HUES6 (cell line): ENCODE data around the gene CHCHD1.
"Not testable (repeated sequence)": the region's sequence is repeated elsewhere in the genome, so short reads cannot be mapped to it uniquely, and the experiment has no call there.

Experiments used
- H3K27ac ChIP-seq: 2 replicates; pipeline ENCODE4 v1.7.0; 2013; ENCODE audit warnings: low read depth, mild to moderate bottlenecking, low read length, inconsistent platforms
- H3K27me3 ChIP-seq: 2 replicates; pipeline ENCODE4 v1.6.1; 2013; ENCODE audit warnings: low read length; ENCODE audit not compliant: control insufficient read depth, insufficient read depth
- H3K36me3 ChIP-seq: 2 replicates; pipeline ENCODE4 v1.6.1; 2013; ENCODE audit warnings: low read length; ENCODE audit not compliant: control insufficient read depth, insufficient read depth
- H3K4me1 ChIP-seq: 2 replicates; pipeline ENCODE4 v1.6.1; 2013; ENCODE audit warnings: low read length; ENCODE audit not compliant: control insufficient read depth, insufficient read depth
- H3K4me3 ChIP-seq: 2 replicates; pipeline ENCODE4 v1.5.1; 2013; ENCODE audit warnings: low read depth, low read length
- H3K9ac ChIP-seq: one replicate; pipeline ENCODE4 v1.6.1; 2013; ENCODE audit warnings: mild to moderate bottlenecking, low read length
- H3K9me3 ChIP-seq: 2 replicates; pipeline ENCODE4 v1.6.1; 2013; ENCODE audit warnings: low read depth, low read length; ENCODE audit not compliant: control insufficient read depth, insufficient read depth

The CHCHD1 gene

GRCh38 chr10:73827346-73828089, 45.7 kb downstream of the CHCHD1 start:
- H3K36me3 ChIP-seq = peaks cover 43% of the 10 kb centered on the region
- H3K4me3 ChIP-seq = no peak overlapping the region
- H3K27ac ChIP-seq = no peak overlapping the region

GRCh38 chr10:73828161-73828560, 46.3 kb downstream of the CHCHD1 start:
- Histone ChIP-seq H3K9ac (no peak overlapping the region), H3K4me3 (no peak overlapping the region), H3K4me1 (no peaks in the 10 kb centered on the region), H3K36me3 (peaks cover 43% of the 10 kb centered on the region), H3K9me3 (no peaks in the 10 kb centered on the region), H3K27ac (no peak overlapping the region), H3K27me3 (no peaks in the 10 kb centered on the region)

More at GRCh38 chr10:73827346-73828089, 45.7 kb downstream of the CHCHD1 start:
- Histone ChIP-seq H3K27me3 (no peaks in the 10 kb centered on the region), H3K9ac (no peak overlapping the region), H3K9me3 (no peaks in the 10 kb centered on the region), H3K4me1 (no peaks in the 10 kb centered on the region)

- H3K27ac ChIP-seq, H3K27me3 ChIP-seq, H3K9ac ChIP-seq, H3K4me1 ChIP-seq, H3K9me3 ChIP-seq, H3K4me3 ChIP-seq: not testable (repeated sequence)
- H3K36me3 ChIP-seq = peaks cover 36% of the 10 kb centered on the region
These were observed 47.2 kb downstream of the CHCHD1 start for GRCh38 chr10:73829090-73829489.
